ENCODE results near the gene KIAA0319L.
"Not testable (repeated sequence)": the region's sequence is repeated elsewhere in the genome, so short reads cannot be mapped to it uniquely, and the experiment has no call there.

Gene KIAA0319L

GRCh38 chr1:35592991-35593769, 36.0 kb upstream of the KIAA0319L start:
- Histone ChIP-seq H3K4me1 (ENCODE audit: control insufficient read depth, insufficient read depth, low read length) (no peaks in the 10 kb centered on the region), H3K9ac (ENCODE audit: low read depth, low read length) (no peak overlapping the region), H3K36me3 (ENCODE audit: insufficient read depth, low read length) (peaks cover 17% of the 10 kb centered on the region)

GRCh38 chr1:35591211-35591610, 34.0 kb upstream of the KIAA0319L start:
- Histone ChIP-seq H3K4me2 (ENCODE audit: low read length) (no peak overlapping the region), H3K4me1 (ENCODE audit: control insufficient read depth, insufficient read depth, low read length) (no peaks in the 10 kb centered on the region), H3K9ac (ENCODE audit: low read depth, low read length) (no peak overlapping the region), H3K9me3 (replicated peaks; ENCODE audit: low read length) (no peaks in the 10 kb centered on the region), H3K4me3 (ENCODE audit: low read length) (no peak overlapping the region), H3K36me3 (ENCODE audit: insufficient read depth, low read length) (peaks cover 6% of the 10 kb centered on the region), H3K27me3 (ENCODE audit: control insufficient read depth, insufficient read depth, low read length) (no peaks in the 10 kb centered on the region)

More at GRCh38 chr1:35592991-35593769, 36.0 kb upstream of the KIAA0319L start:
- Histone ChIP-seq H3K4me3 (ENCODE audit: low read length) (no peak overlapping the region), H3K9me3 (replicated peaks; ENCODE audit: low read length) (no peaks in the 10 kb centered on the region), H3K27me3 (ENCODE audit: control insufficient read depth, insufficient read depth, low read length) (no peaks in the 10 kb centered on the region), H3K4me2 (ENCODE audit: low read length) (no peak overlapping the region)

- Histone ChIP-seq H3K4me2 (ENCODE audit: low read length) (no peak overlapping the region), H3K4me1 (ENCODE audit: control insufficient read depth, insufficient read depth, low read length) (no peaks in the 10 kb centered on the region), H3K36me3 (ENCODE audit: insufficient read depth, low read length) (no peaks in the 10 kb centered on the region), H3K27me3 (ENCODE audit: control insufficient read depth, insufficient read depth, low read length) (no peaks in the 10 kb centered on the region), H3K9me3 (replicated peaks; ENCODE audit: low read length) (no peaks in the 10 kb centered on the region), H3K4me3 (ENCODE audit: low read length) (no peak overlapping the region), H3K9ac (ENCODE audit: low read depth, low read length) (no peak overlapping the region)
Observed at GRCh38 chr1:35590476-35591040, 33.4 kb upstream of the KIAA0319L start.

- Histone ChIP-seq H3K9me3 (replicated peaks; ENCODE audit: low read length) (no peaks in the 10 kb centered on the region), H3K4me3 (ENCODE audit: low read length) (no peak overlapping the region), H3K27me3 (ENCODE audit: control insufficient read depth, insufficient read depth, low read length) (no peaks in the 10 kb centered on the region), H3K4me2 (ENCODE audit: low read length) (no peak overlapping the region), H3K4me1 (ENCODE audit: control insufficient read depth, insufficient read depth, low read length) (no peaks in the 10 kb centered on the region), H3K36me3 (ENCODE audit: insufficient read depth, low read length) (no peaks in the 10 kb centered on the region), H3K9ac (ENCODE audit: low read depth, low read length) (no peak overlapping the region)
Observed at GRCh38 chr1:35589516-35590427, 32.6 kb upstream of the KIAA0319L start.

GRCh38 chr1:35588197-35588910, 31.2 kb upstream of the KIAA0319L start:
- no peak overlapping the region for H3K9ac ChIP-seq (ENCODE audit: low read depth, low read length)
- no peaks in the 10 kb centered on the region for H3K36me3 ChIP-seq (ENCODE audit: insufficient read depth, low read length)
- no peaks in the 10 kb centered on the region for H3K4me1 ChIP-seq (ENCODE audit: control insufficient read depth, insufficient read depth, low read length)
- no peaks in the 10 kb centered on the region for H3K9me3 ChIP-seq (replicated peaks; ENCODE audit: low read length)
- no peak overlapping the region for H3K4me3 ChIP-seq (ENCODE audit: low read length)
- no peaks in the 10 kb centered on the region for H3K27me3 ChIP-seq (ENCODE audit: control insufficient read depth, insufficient read depth, low read length)
- no peak overlapping the region for H3K4me2 ChIP-seq (ENCODE audit: low read length)

- Histone ChIP-seq H3K9me3 (replicated peaks; ENCODE audit: low read length) (no peaks in the 10 kb centered on the region), H3K4me3 (ENCODE audit: low read length) (no peak overlapping the region), H3K9ac (ENCODE audit: low read depth, low read length) (no peak overlapping the region), H3K4me2 (ENCODE audit: low read length) (no peak overlapping the region), H3K27me3 (ENCODE audit: control insufficient read depth, insufficient read depth, low read length) (no peaks in the 10 kb centered on the region), H3K4me1 (ENCODE audit: control insufficient read depth, insufficient read depth, low read length) (no peaks in the 10 kb centered on the region), H3K36me3 (ENCODE audit: insufficient read depth, low read length) (no peaks in the 10 kb centered on the region)
Observed at GRCh38 chr1:35587736-35588135, 30.5 kb upstream of the KIAA0319L start.

GRCh38 chr1:35586808-35587207, 29.6 kb upstream of the KIAA0319L start:
- no peaks in the 10 kb centered on the region for H3K36me3 ChIP-seq (ENCODE audit: insufficient read depth, low read length)
- no peak overlapping the region for H3K4me3 ChIP-seq (ENCODE audit: low read length)
- no peaks in the 10 kb centered on the region for H3K9me3 ChIP-seq (replicated peaks; ENCODE audit: low read length)
- no peak overlapping the region for H3K4me2 ChIP-seq (ENCODE audit: low read length)
- H3K27me3 ChIP-seq (ENCODE audit: control insufficient read depth, insufficient read depth, low read length): no peaks in the 10 kb centered on the region
- H3K4me1 ChIP-seq (ENCODE audit: control insufficient read depth, insufficient read depth, low read length): no peaks in the 10 kb centered on the region
- H3K9ac ChIP-seq (ENCODE audit: low read depth, low read length): no peak overlapping the region

GRCh38 chr1:35585805-35586204, 28.6 kb upstream of the KIAA0319L start:
- H3K9me3 ChIP-seq (replicated peaks; ENCODE audit: low read length); H3K4me3 ChIP-seq (ENCODE audit: low read length); H3K4me1 ChIP-seq (ENCODE audit: control insufficient read depth, insufficient read depth, low read length); H3K36me3 ChIP-seq (ENCODE audit: insufficient read depth, low read length); H3K9ac ChIP-seq (ENCODE audit: low read depth, low read length); H3K4me2 ChIP-seq (ENCODE audit: low read length); H3K27me3 ChIP-seq (ENCODE audit: control insufficient read depth, insufficient read depth, low read length): not testable (repeated sequence)

GRCh38 chr1:35585281-35585680, 28.1 kb upstream of the KIAA0319L start:
- no peaks in the 10 kb centered on the region for H3K36me3 ChIP-seq (ENCODE audit: insufficient read depth, low read length)
- no peaks in the 10 kb centered on the region for H3K4me1 ChIP-seq (ENCODE audit: control insufficient read depth, insufficient read depth, low read length)
- H3K27me3 ChIP-seq (ENCODE audit: control insufficient read depth, insufficient read depth, low read length): no peaks in the 10 kb centered on the region
- no peak overlapping the region for H3K4me3 ChIP-seq (ENCODE audit: low read length)
- no peaks in the 10 kb centered on the region for H3K9me3 ChIP-seq (replicated peaks; ENCODE audit: low read length)
- H3K9ac ChIP-seq (ENCODE audit: low read depth, low read length): no peak overlapping the region
- no peak overlapping the region for H3K4me2 ChIP-seq (ENCODE audit: low read length)

GRCh38 chr1:35581621-35582020, 24.4 kb upstream of the KIAA0319L start:
- H3K4me3 ChIP-seq (ENCODE audit: low read length); H3K4me2 ChIP-seq (ENCODE audit: low read length); H3K36me3 ChIP-seq (ENCODE audit: insufficient read depth, low read length); H3K4me1 ChIP-seq (ENCODE audit: control insufficient read depth, insufficient read depth, low read length); H3K9ac ChIP-seq (ENCODE audit: low read depth, low read length); H3K9me3 ChIP-seq (replicated peaks; ENCODE audit: low read length); H3K27me3 ChIP-seq (ENCODE audit: control insufficient read depth, insufficient read depth, low read length): not testable (repeated sequence)

GRCh38 chr1:35580949-35581388, 23.8 kb upstream of the KIAA0319L start:
- Histone ChIP-seq H3K9me3 (replicated peaks; ENCODE audit: low read length) (no peaks in the 10 kb centered on the region), H3K36me3 (ENCODE audit: insufficient read depth, low read length) (no peaks in the 10 kb centered on the region), H3K9ac (ENCODE audit: low read depth, low read length) (no peak overlapping the region), H3K4me1 (ENCODE audit: control insufficient read depth, insufficient read depth, low read length) (peaks cover 5% of the 10 kb centered on the region), H3K4me3 (ENCODE audit: low read length) (no peak overlapping the region), H3K4me2 (ENCODE audit: low read length) (no peak overlapping the region), H3K27me3 (ENCODE audit: control insufficient read depth, insufficient read depth, low read length) (peaks cover 10% of the 10 kb centered on the region)
